Astrocyte (in vitro differentiated cells and primary cell): Measurements from ENCODE around the gene GALNT7.

Source experiments
- CTCF ChIP-seq: IDR thresholded peaks from 2 replicates; pipeline ENCODE4 v1.5.1; 2011; ENCODE audit warnings: low read depth, mild to moderate bottlenecking, inconsistent platforms, low read length, moderate library complexity; ENCODE audit not compliant: insufficient read depth
- EZH2 ChIP-seq: IDR thresholded peaks from 2 replicates; pipeline ENCODE4 v1.6.1; 2012; ENCODE audit warnings: mild to moderate bottlenecking, low read length, inconsistent platforms; ENCODE audit not compliant: insufficient read depth

GRCh38 chr4:173293663-173294062 lies 125.1 kb downstream of the GALNT7 start:
- TF ChIP-seq CTCF (no peak), EZH2 (no peak)
